AG09319 (cell line): ENCODE measurements around the gene TXNL1.

ENCODE experiments used
- DNase-seq: peaks from one replicate; pipeline ENCODE4 v3.0.0-alpha.2; 2010; ENCODE audit warnings: low read depth; ENCODE audit errors: extremely low read depth
- CTCF ChIP-seq: IDR thresholded peaks from 2 replicates; pipeline ENCODE4 v1.5.1; 2011; ENCODE audit warnings: low read depth, mild to moderate bottlenecking, inconsistent platforms, low read length, moderate library complexity

TXNL1 gene

GRCh38 chr18:56638232-56639103 lies at the start of gene TXNL1:
TSS of gene TXNL1 (minus strand) at chr18:56638592. CDS start at chr18:56638440, 152 bp downstream.
- DNase-seq: peak; percentile 97
- no peak for TF ChIP-seq CTCF

- no peak for TF ChIP-seq CTCF
- DNase-seq: no peak
These were observed 45.9 kb upstream of the TXNL1 start for GRCh38 chr18:56684277-56684676.

GRCh38 chr18:56678836-56679565 lies 40.6 kb upstream of the TXNL1 start:
- no peak for DNase-seq
- no peak for TF ChIP-seq CTCF

GRCh38 chr18:56676639-56677038 lies 38.2 kb upstream of the TXNL1 start:
- no peak for TF ChIP-seq CTCF

GRCh38 chr18:56672981-56673380 lies 34.6 kb upstream of the TXNL1 start:
- no peak for TF ChIP-seq CTCF
- DNase-seq: no peak

More at GRCh38 chr18:56676639-56677038, 38.2 kb upstream of the TXNL1 start:
- DNase-seq: no peak

GRCh38 chr18:56672391-56672790 lies 34.0 kb upstream of the TXNL1 start:
- no peak for TF ChIP-seq CTCF
- DNase-seq: no peak

- TF ChIP-seq CTCF: no peak
- no peak for DNase-seq
These were observed 24.5 kb upstream of the TXNL1 start for GRCh38 chr18:56662902-56663301.
